AG04450 (cell line): ENCODE results near the gene ALKBH6. TPM values are rescaled to one million over a fixed set of nuclear protein-coding genes. Genes with fewer than 3 reads are reported as not detected.

Experiments
- CTCF ChIA-PET: fragments of 300-600, 350-600 bp; formaldehyde crosslinking; extraction: SDS; loops from one replicate; lab custom pipeline; 2022; ENCODE audit warnings: antibody characterized with exemption, inconsistent platforms; lab: Charles Lee
- POLR2A ChIA-PET: fragments of 350-600 bp; formaldehyde crosslinking; extraction: SDS; loops from one replicate; lab custom pipeline; 2021; ENCODE audit warnings: antibody characterized with exemption, inconsistent platforms; lab: Yijun Ruan, JAX
- DNase-seq: peaks from one replicate; pipeline ENCODE4 v3.0.0-alpha.2; 2011; ENCODE audit warnings: low read depth, low spot score
- H3K27ac ChIP-seq: one replicate; pipeline ENCODE4 v1.5.1; 2012; ENCODE audit warnings: low read depth, low read length, control low read depth
- H3K27me3 ChIP-seq: one replicate; pipeline ENCODE4 v1.6.0; 2012; ENCODE audit warnings: low read length; ENCODE audit not compliant: control insufficient read depth, insufficient read depth
- H3K4me3 ChIP-seq: 2 replicates; pipeline ENCODE4 v1.5.1; 2011; ENCODE audit warnings: mild to moderate bottlenecking, low read depth, low read length, control low read depth
- H3K9me3 ChIP-seq: 2 replicates; pipeline ENCODE4 v1.5.1; 2012; ENCODE audit warnings: low read length; ENCODE audit not compliant: control insufficient read depth, insufficient read depth
- polyA plus RNA-seq: library from polyadenylated mRNA; depleted of rRNA; stranded (reverse); fragments of >200 nt; gene quantifications from 2 replicates; pipeline ENCODE4 v1.2.3, GENCODE V29; 2011
- TF ChIP-seq, protein P1 (sequence below): IDR thresholded peaks from 2 replicates; pipeline ENCODE4 v1.5.1; 2011; ENCODE audit warnings: low read depth, low read length, control low read depth, inconsistent platforms

Gene ALKBH6
- polyA plus RNA-seq, 1 experiment, result 21.2 TPM

- CTCF ChIA-PET, result interaction anchor here (0.7 kb wide), 1 partner anchor 1181 kb away, joined by 7 read pairs; no protein-coding TSS in a partner anchor
- TF ChIP-seq, protein P1, sequence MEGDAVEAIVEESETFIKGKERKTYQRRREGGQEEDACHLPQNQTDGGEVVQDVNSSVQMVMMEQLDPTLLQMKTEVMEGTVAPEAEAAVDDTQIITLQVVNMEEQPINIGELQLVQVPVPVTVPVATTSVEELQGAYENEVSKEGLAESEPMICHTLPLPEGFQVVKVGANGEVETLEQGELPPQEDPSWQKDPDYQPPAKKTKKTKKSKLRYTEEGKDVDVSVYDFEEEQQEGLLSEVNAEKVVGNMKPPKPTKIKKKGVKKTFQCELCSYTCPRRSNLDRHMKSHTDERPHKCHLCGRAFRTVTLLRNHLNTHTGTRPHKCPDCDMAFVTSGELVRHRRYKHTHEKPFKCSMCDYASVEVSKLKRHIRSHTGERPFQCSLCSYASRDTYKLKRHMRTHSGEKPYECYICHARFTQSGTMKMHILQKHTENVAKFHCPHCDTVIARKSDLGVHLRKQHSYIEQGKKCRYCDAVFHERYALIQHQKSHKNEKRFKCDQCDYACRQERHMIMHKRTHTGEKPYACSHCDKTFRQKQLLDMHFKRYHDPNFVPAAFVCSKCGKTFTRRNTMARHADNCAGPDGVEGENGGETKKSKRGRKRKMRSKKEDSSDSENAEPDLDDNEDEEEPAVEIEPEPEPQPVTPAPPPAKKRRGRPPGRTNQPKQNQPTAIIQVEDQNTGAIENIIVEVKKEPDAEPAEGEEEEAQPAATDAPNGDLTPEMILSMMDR, result no peak
- Histone ChIP-seq H3K27ac (no peak overlapping the region), H3K27me3 (peaks cover 9% of the 10 kb centered on the region), H3K4me3 (no peak overlapping the region), H3K9me3 (peaks cover 9% of the 10 kb centered on the region; the same call in 1 of the 2 replicates)
- POLR2A ChIA-PET, result no interaction called here
- DNase-seq, result no peak
Measured at GRCh38 chr19:35992907-35993765, 20.9 kb downstream of the ALKBH6 start.

DNA sequence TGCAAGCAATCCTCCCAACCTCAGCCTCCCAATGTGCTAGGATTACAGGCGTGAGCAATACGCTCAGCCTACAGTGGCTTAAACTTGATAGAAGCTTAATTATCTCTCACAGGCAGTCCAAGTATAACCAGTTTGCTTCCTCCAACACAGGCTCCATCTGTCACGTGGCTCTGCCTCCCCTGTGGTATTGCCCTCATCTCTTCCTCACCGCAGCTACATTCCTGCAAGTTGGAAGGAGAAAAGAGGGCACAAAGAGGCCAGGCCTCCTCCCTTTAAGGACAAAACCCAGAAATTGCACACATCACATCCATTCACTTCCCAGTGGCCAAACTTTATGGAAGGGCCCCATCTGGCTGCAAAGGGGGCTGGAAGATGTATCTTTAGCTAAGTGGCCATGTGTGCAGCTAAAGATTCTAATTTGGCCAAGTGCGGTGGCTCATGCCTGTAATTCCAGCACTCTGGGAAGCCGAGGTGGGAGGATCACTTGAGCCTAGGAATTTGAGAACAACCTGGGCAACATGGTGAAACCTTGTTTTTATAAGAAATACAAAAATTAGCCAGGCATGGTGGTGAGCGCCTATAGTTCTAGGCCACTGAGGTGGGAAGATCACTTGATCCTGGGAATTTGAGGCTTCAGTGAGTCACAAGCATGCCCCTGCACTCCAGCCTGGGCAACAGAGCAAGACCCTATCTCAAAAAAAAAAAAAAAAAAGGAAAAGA is 22.1 kb downstream of the ALKBH6 start:
- TF ChIP-seq, protein P1, result no peak
- peaks cover 9% of the 10 kb centered on the region; the same call in 1 of the 2 replicates for H3K9me3 ChIP-seq
- peaks cover 12% of the 10 kb centered on the region for H3K27me3 ChIP-seq
- ChIA-PET POLR2A (interaction anchor here (1.0 kb wide), 1 partner anchor 62 kb away, joined by 7 read pairs; the partner anchor contains the start of gene THAP8), CTCF (interaction anchor here (0.7 kb wide), 2 partner anchors 67 to 1182 kb away, joined by 7 read pairs; no protein-coding TSS in a partner anchor)
- no peak for DNase-seq
- H3K4me3 ChIP-seq, result no peak overlapping the region
- no peak overlapping the region for H3K27ac ChIP-seq

DNA sequence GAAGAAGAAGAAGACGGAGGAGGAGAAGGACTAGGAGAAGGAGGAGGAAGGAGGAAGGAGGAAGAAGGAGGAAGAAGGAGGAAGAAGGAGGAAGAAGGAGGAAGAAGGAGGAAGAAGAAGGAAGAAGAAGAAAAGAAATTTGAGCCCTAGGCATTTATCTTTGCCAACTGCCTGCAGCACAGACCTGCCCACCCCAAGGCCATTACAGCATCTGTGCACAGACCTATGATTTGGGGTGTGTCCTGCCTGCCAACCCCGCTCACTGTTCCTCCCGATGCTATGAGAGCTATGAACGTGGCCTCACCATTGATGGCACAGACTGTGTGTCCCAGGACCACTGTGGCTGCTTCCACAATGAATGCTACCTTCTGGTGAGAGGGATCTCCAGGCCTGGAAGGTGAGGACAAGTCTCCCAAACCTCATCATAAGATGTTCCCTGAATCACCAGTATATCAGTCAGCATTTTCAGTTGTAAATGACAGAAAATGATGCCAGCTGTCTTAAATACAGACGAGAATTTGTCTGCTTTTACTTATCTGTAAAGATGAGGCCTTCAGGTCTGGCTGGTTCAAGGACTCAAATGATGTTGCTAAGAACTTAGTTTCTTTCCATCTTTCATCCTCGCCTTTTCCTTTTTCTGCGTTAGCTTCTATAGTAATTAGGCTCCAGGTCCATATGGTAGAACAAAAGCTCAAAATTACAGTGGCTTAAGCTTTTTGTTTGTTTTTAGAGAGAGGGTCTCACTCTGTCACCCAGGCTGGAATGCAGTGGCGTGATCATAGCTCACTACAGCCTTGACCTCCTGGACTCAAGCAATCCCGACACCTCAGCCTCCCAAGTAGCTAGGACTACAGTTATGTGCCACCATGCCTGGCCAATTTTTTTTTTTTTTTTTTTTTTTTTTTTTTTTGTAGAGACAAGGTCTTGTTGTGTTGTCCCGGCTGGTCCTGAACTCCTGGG is 23.0 kb downstream of the ALKBH6 start:
- ChIA-PET CTCF (interaction anchor here (0.7 to 0.9 kb wide), 2 partner anchors 9 to 68 kb away, joined by 3 to 7 read pairs; no protein-coding TSS in a partner anchor), POLR2A (interaction anchor here (1.0 kb wide), 1 partner anchor 63 kb away, joined by 7 read pairs; the partner anchor contains the start of gene THAP8)
- H3K4me3 ChIP-seq, result no peak overlapping the region
- DNase-seq, result no peak
- H3K9me3 ChIP-seq, result peaks cover 9% of the 10 kb centered on the region; the same call in 1 of the 2 replicates
- TF ChIP-seq, protein P1, result no peak
- H3K27ac ChIP-seq, result no peak overlapping the region
- H3K27me3 ChIP-seq, result peaks cover 20% of the 10 kb centered on the region

DNA sequence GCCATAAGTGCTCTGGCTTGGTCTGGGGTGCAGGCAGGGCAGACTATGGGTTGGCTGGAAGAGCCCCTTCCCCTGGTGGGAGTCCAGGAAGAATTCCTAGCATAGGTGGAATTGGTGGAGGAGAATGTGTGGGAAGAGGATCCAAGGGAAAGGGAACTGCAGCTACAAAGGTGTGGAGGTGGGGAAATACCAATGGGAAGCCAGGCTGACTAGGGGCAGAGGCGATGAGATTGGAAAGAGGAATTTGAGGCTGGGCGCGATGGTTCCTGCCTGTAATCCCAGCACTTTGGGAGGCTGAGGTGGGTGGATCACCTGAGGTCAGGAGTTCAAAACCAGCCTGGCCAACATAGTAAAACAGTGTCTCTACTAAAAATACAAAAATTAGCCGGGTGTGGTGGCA is 23.9 kb downstream of the ALKBH6 start:
- peaks cover 20% of the 10 kb centered on the region for H3K27me3 ChIP-seq
- TF ChIP-seq, protein P1, result no peak
- POLR2A ChIA-PET, result no interaction called here
- H3K27ac ChIP-seq, result no peak overlapping the region
- no peak for DNase-seq
- peaks cover 9% of the 10 kb centered on the region; the same call in 1 of the 2 replicates for H3K9me3 ChIP-seq
- CTCF ChIA-PET, result no interaction called here
- no peak overlapping the region for H3K4me3 ChIP-seq
